Amygdala (tissue), 56 donors: Measurements from ENCODE around the gene LRP1B.

Experiments
- DNase-seq, 56 donors: peaks; one replicate each; lab custom pipeline; 2025; lab: John Stamatoyannopoulos, UW

The LRP1B gene

GRCh38 chr2:141959941-141960340, 170.9 kb downstream of the LRP1B start:
- DNase-seq, result no peak

- DNase-seq, result no peak
Measured at GRCh38 chr2:141959016-141959415, 171.8 kb downstream of the LRP1B start.

- DNase-seq, result peak in 5 of 56 donors; percentile 1 to 23 (median 4)
Measured at GRCh38 chr2:141957827-141958450, 172.9 kb downstream of the LRP1B start.

GRCh38 chr2:141957321-141957720, 173.5 kb downstream of the LRP1B start:
- no peak for DNase-seq

- no peak for DNase-seq
Measured at GRCh38 chr2:141947396-141948114, 183.3 kb downstream of the LRP1B start.

GRCh38 chr2:141946016-141946415, 184.8 kb downstream of the LRP1B start:
- no peak for DNase-seq

- DNase-seq, result no peak
Measured at GRCh38 chr2:141943918-141944317, 186.9 kb downstream of the LRP1B start.

- no peak for DNase-seq
Measured at GRCh38 chr2:141942006-141942789, 188.6 kb downstream of the LRP1B start.

GRCh38 chr2:141941210-141941714, 189.6 kb downstream of the LRP1B start:
- no peak for DNase-seq

GRCh38 chr2:141940709-141941108, 190.1 kb downstream of the LRP1B start:
- DNase-seq, result no peak

GRCh38 chr2:141933226-141933625, 197.6 kb downstream of the LRP1B start:
- no peak for DNase-seq

- DNase-seq, result no peak
Measured at GRCh38 chr2:141932261-141932660, 198.6 kb downstream of the LRP1B start.

- no peak for DNase-seq
Measured at GRCh38 chr2:141931797-141932196, 199.0 kb downstream of the LRP1B start.

- DNase-seq, result no peak
Measured at GRCh38 chr2:141930803-141931202, 200.0 kb downstream of the LRP1B start.

GRCh38 chr2:141929331-141930252, 201.2 kb downstream of the LRP1B start:
- no peak for DNase-seq

GRCh38 chr2:141928476-141928875, 202.3 kb downstream of the LRP1B start:
- DNase-seq, result no peak

GRCh38 chr2:141927536-141927935, 203.3 kb downstream of the LRP1B start:
- DNase-seq, result no peak

GRCh38 chr2:141925511-141925910, 205.3 kb downstream of the LRP1B start:
- no peak for DNase-seq

- DNase-seq, result no peak
Measured at GRCh38 chr2:141923657-141924056, 207.2 kb downstream of the LRP1B start.

GRCh38 chr2:141911485-141912066, 219.2 kb downstream of the LRP1B start:
- peak in 4 of 56 donors; percentile 1 to 11 (median 2) for DNase-seq
